ENCODE measurements around the gene EIF4EBP2.

EIF4EBP2 gene

GRCh38 chr10:70433581-70434280, 29.8 kb downstream of the EIF4EBP2 start:
- DNase-seq: no peak

- DNase-seq: no peak
These were observed 31.5 kb downstream of the EIF4EBP2 start for GRCh38 chr10:70435241-70436085.

GRCh38 chr10:70437721-70438120, 33.8 kb downstream of the EIF4EBP2 start:
- DNase-seq: no peak

GRCh38 chr10:70440296-70441160, 36.6 kb downstream of the EIF4EBP2 start:
- DNase-seq: no peak

- peak; percentile 3 for DNase-seq
These were observed 37.4 kb downstream of the EIF4EBP2 start, which contains the start of gene NODAL for GRCh38 chr10:70441161-70441894. TSS of gene NODAL (minus strand) at chr10:70441681. CDS start at chr10:70441667, 14 bp downstream.

GRCh38 chr10:70441895-70442309, 38.0 kb downstream of the EIF4EBP2 start:
- DNase-seq: no peak

GRCh38 chr10:70442332-70442988, 38.5 kb downstream of the EIF4EBP2 start:
- no peak for DNase-seq

GRCh38 chr10:70444744-70445143, 40.8 kb downstream of the EIF4EBP2 start:
- DNase-seq: no peak

- DNase-seq: no peak
These were observed 42.0 kb downstream of the EIF4EBP2 start for GRCh38 chr10:70445718-70446657.

- DNase-seq: no peak
These were observed 44.3 kb downstream of the EIF4EBP2 start for GRCh38 chr10:70448236-70448635.

- DNase-seq: no peak
These were observed 51.3 kb downstream of the EIF4EBP2 start for GRCh38 chr10:70455213-70455630.

- no peak for DNase-seq
These were observed 52.2 kb downstream of the EIF4EBP2 start for GRCh38 chr10:70456164-70456563.

- no peak for DNase-seq
These were observed 53.9 kb downstream of the EIF4EBP2 start for GRCh38 chr10:70457759-70458305.

- DNase-seq: no peak
These were observed 54.5 kb downstream of the EIF4EBP2 start for GRCh38 chr10:70458329-70459060.

GRCh38 chr10:70459061-70459773, 55.3 kb downstream of the EIF4EBP2 start:
- DNase-seq: peak; percentile 31

GRCh38 chr10:70459774-70460490, 56.0 kb downstream of the EIF4EBP2 start:
- no peak for DNase-seq

GRCh38 chr10:70461397-70462348, 57.7 kb downstream of the EIF4EBP2 start:
- peak; percentile 33 for DNase-seq
